GM06990 (cell line): ENCODE results near the gene APOA4.
"Not testable (repeated sequence)": the region's sequence is repeated elsewhere in the genome, so short reads cannot be mapped to it uniquely, and the experiment has no call there.

ENCODE experiments used
- DNase-seq: peaks from one replicate; pipeline ENCODE4 v3.0.0-alpha.2; 2011; ENCODE audit not compliant: insufficient read length; ENCODE audit errors: extremely low read depth
- H3K27me3 ChIP-seq: replicated peaks from 2 replicates; pipeline ENCODE4 v1.6.0; 2011; ENCODE audit warnings: low read length; ENCODE audit not compliant: control insufficient read depth, insufficient read depth
- H3K36me3 ChIP-seq: 2 replicates; pipeline ENCODE4 v1.5.1; 2011; ENCODE audit warnings: low read length; ENCODE audit not compliant: control insufficient read depth, insufficient read depth
- H3K4me3 ChIP-seq: replicated peaks from 2 replicates; pipeline ENCODE4 v1.5.1; 2011; ENCODE audit warnings: low read depth, mild to moderate bottlenecking, control low read depth, low read length
- CTCF ChIP-seq: IDR thresholded peaks from 2 replicates; pipeline ENCODE4 v1.5.1; 2011; ENCODE audit warnings: low read length, control low read depth, mild to moderate bottlenecking, inconsistent platforms; ENCODE audit not compliant: insufficient read depth, poor library complexity, severe bottlenecking

The APOA4 gene

GRCh38 chr11:116835042-116835772 lies 12.1 kb upstream of the APOA4 start:
- Histone ChIP-seq H3K27me3 (no peaks in the 10 kb centered on the region), H3K36me3 (no peaks in the 10 kb centered on the region), H3K4me3 (peak overlapping the region; percentile 44)
- no peak for DNase-seq
- TF ChIP-seq CTCF = no peak

- H3K27me3 ChIP-seq, H3K36me3 ChIP-seq, H3K4me3 ChIP-seq, DNase-seq: not testable (repeated sequence)
These were observed 11.5 kb upstream of the APOA4 start for GRCh38 chr11:116834535-116835041.

GRCh38 chr11:116833816-116834534 lies 10.9 kb upstream of the APOA4 start:
- no peak for TF ChIP-seq CTCF
- H3K4me3 ChIP-seq = no peak overlapping the region
- H3K27me3 ChIP-seq = no peaks in the 10 kb centered on the region
- no peak for DNase-seq
- no peaks in the 10 kb centered on the region for H3K36me3 ChIP-seq

DNA sequence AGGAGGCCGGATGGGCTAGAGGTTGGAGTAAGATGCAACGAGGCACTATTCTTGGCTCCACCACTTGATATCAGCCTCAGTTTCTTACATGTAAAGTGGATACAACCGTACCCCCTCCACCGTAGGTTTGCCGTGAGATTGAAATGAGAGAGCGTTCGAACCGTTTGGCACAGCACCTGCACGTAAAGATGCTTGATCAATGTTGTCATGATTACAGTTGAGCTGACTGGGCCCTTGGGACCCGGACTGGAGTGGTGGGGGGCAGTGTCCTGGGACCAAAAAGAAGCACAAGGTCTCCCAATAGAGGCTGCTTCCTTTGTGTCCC lies 10.3 kb upstream of the APOA4 start:
- no peaks in the 10 kb centered on the region for H3K27me3 ChIP-seq
- no peak for TF ChIP-seq CTCF
- no peak overlapping the region for H3K4me3 ChIP-seq
- DNase-seq = no peak
- no peaks in the 10 kb centered on the region for H3K36me3 ChIP-seq

GRCh38 chr11:116832350-116833290 lies 9.5 kb upstream of the APOA4 start:
- DNase-seq = no peak

More at GRCh38 chr11:116832350-116833290, 9.5 kb upstream of the APOA4 start:
- Histone ChIP-seq H3K4me3 (no peak overlapping the region), H3K27me3 (no peaks in the 10 kb centered on the region), H3K36me3 (no peaks in the 10 kb centered on the region)
- TF ChIP-seq CTCF = no peak
